ENCODE data around the gene CPHXL. TPM values are rescaled to one million over a fixed set of nuclear protein-coding genes. Genes with fewer than 3 reads are reported as not detected.

CPHXL gene
- total and polyA plus RNA-seq, 3 experiments from 2014 or later: not detected

DNA sequence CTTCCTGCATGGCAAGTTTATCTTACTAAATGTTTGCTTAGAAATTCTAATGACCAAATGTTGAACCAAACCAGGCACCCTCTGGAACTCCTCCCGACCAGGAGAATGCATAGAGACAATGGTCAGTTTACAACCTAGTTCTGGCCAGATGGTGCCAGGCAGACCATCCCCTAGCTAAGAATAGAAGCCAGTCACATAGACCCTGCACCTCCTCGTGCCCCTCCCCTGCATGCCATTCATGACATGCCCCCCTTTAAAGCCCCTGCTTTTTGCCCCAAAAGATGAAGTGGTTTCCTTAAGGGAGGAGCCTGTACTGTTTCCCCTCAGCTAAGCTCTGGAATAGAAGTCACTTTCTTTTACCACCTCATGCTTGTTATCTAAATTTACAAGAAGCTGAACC is 6.6 kb upstream of the CPHXL start:
- H3K27ac ChIP-seq (ENCODE audit: low read depth, low read length): no peak overlapping the region
- ChIA-PET CTCF (interaction anchor here (1.0 kb wide), 1 partner anchor 317 kb away, joined by 3 read pairs; no protein-coding TSS in a partner anchor), POLR2A (interaction anchor here (0.7 kb wide), 1 partner anchor 237 kb away, joined by 3 read pairs; no protein-coding TSS in a partner anchor)
- no peak overlapping the region for H3K4me3 ChIP-seq (ENCODE audit: low read length)
- H3K4me3 Mint-ChIP-seq: no peak overlapping the region
- H3K27me3 Mint-ChIP-seq: peaks cover 0 to 2% of the 10 kb centered on the region in 2 donors
- H3K4me1 ChIP-seq (ENCODE audit: insufficient read depth, low read length): no peaks in the 10 kb centered on the region
- H3K36me3 Mint-ChIP-seq: no peaks in the 10 kb centered on the region
- no peaks in the 10 kb centered on the region for H3K27me3 ChIP-seq (ENCODE audit: insufficient read depth, low read length, poor library complexity, severe bottlenecking)
- H3K4me1 Mint-ChIP-seq: no peaks in the 10 kb centered on the region
- no peaks in the 10 kb centered on the region for H3K36me3 ChIP-seq (ENCODE audit: insufficient read depth, low read length)
- H3K9me3 Mint-ChIP-seq: no peaks in the 10 kb centered on the region
- H3K27ac Mint-ChIP-seq: peak overlapping the region in 1 of 8 donors; percentile 30
- no peak for DNase-seq
- H3K9me3 ChIP-seq (ENCODE audit: low read length): no peaks in the 10 kb centered on the region

- Histone ChIP-seq H3K27ac (ENCODE audit: low read depth, low read length) (no peak overlapping the region), H3K36me3 (ENCODE audit: insufficient read depth, low read length) (no peaks in the 10 kb centered on the region), H3K9me3 (ENCODE audit: low read length) (no peaks in the 10 kb centered on the region), H3K27me3 (ENCODE audit: insufficient read depth, low read length, poor library complexity, severe bottlenecking) (no peaks in the 10 kb centered on the region), H3K4me1 (ENCODE audit: insufficient read depth, low read length) (no peaks in the 10 kb centered on the region), H3K4me3 (ENCODE audit: low read length) (no peak overlapping the region)
- ChIA-PET POLR2A (no interaction called here), CTCF (no interaction called here)
- Mint-ChIP-seq H3K4me1 (no peaks in the 10 kb centered on the region), H3K9me3 (peaks cover 0 to 2% (median 0%) of the 10 kb centered on the region in 5 donors), H3K27me3 (no peaks in the 10 kb centered on the region), H3K27ac (no peak overlapping the region), H3K36me3 (no peaks in the 10 kb centered on the region), H3K4me3 (no peak overlapping the region)
- no peak for DNase-seq
Measured at GRCh38 chr16:75727221-75727620, 931 bp upstream of the CPHXL start.

DNA sequence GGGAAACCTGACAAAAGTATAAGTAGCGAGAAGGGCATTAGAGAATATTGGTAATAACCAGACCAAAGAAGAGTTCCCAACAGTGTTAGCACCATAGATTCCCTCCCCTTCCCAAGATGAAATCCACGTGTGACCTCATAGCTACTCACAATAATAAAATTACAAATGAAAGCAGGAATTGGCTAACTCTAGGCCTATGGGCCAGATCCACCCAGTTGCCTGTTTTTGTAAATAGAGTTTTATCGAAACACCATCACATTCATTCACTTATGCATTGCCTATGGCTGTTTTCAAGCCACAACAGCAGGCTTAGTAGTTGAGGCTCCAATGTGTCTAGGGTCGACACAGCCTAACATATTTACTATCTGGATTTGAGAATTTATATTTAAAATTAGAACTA is 7.8 kb downstream of the CPHXL start:
- Mint-ChIP-seq H3K36me3 (peaks cover 0 to 16% (median 0%) of the 10 kb centered on the region in 3 donors), H3K27me3 (peaks cover 26 to 31% of the 10 kb centered on the region in 2 donors), H3K4me3 (no peak overlapping the region), H3K9me3 (peaks cover 0 to 15% (median 6%) of the 10 kb centered on the region in 5 donors), H3K4me1 (no peaks in the 10 kb centered on the region), H3K27ac (no peak overlapping the region)
- H3K4me1 ChIP-seq (ENCODE audit: insufficient read depth, low read length): no peaks in the 10 kb centered on the region
- ChIA-PET POLR2A (no interaction called here), CTCF (no interaction called here)
- H3K27me3 ChIP-seq (ENCODE audit: insufficient read depth, low read length, poor library complexity, severe bottlenecking): no peaks in the 10 kb centered on the region
- H3K36me3 ChIP-seq (ENCODE audit: insufficient read depth, low read length): no peaks in the 10 kb centered on the region
- H3K4me3 ChIP-seq (ENCODE audit: low read length): no peak overlapping the region
- no peaks in the 10 kb centered on the region for H3K9me3 ChIP-seq (ENCODE audit: low read length)
- DNase-seq: no peak
- H3K27ac ChIP-seq (ENCODE audit: low read depth, low read length): no peak overlapping the region

DNA sequence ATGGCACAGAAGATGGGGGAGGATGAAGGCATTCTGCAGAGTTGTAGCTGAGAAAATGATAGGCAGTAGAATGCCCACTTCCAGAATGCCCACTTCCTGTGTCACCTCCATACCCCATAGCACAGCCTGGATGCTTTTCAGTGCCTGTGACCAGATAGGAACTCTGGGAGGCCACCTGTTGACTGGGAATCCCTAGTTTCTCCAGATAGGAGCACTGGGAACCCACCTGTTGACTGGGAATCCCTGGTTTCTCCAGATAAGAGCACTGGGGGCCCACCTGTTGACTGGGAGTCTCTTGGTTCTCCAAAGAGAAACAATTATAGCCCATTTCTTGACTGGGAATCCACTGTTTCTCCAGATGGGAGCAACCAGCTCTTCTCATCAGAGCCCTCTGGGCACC is 11.6 kb downstream of the CPHXL start:
- Mint-ChIP-seq H3K9me3 (peaks cover 0 to 13% (median 9%) of the 10 kb centered on the region in 5 donors), H3K4me3 (no peak overlapping the region), H3K27me3 (peaks cover 26 to 28% of the 10 kb centered on the region in 2 donors), H3K36me3 (peaks cover 0 to 26% (median 5%) of the 10 kb centered on the region in 3 donors), H3K4me1 (no peaks in the 10 kb centered on the region), H3K27ac (no peak overlapping the region)
- no peaks in the 10 kb centered on the region for H3K36me3 ChIP-seq (ENCODE audit: insufficient read depth, low read length)
- ChIA-PET POLR2A (no interaction called here), CTCF (no interaction called here)
- H3K9me3 ChIP-seq (ENCODE audit: low read length): peaks cover 8% of the 10 kb centered on the region
- H3K27ac ChIP-seq (ENCODE audit: low read depth, low read length): no peak overlapping the region
- no peaks in the 10 kb centered on the region for H3K4me1 ChIP-seq (ENCODE audit: insufficient read depth, low read length)
- H3K4me3 ChIP-seq (ENCODE audit: low read length): no peak overlapping the region
- no peak for DNase-seq
- H3K27me3 ChIP-seq (ENCODE audit: insufficient read depth, low read length, poor library complexity, severe bottlenecking): no peaks in the 10 kb centered on the region

- H3K27ac Mint-ChIP-seq: no peak overlapping the region
- no peak overlapping the region for H3K4me3 ChIP-seq (ENCODE audit: low read length)
- peaks cover 8% of the 10 kb centered on the region for H3K9me3 ChIP-seq (ENCODE audit: low read length)
- no peak overlapping the region for H3K4me3 Mint-ChIP-seq
- H3K27me3 Mint-ChIP-seq: peaks cover 13 to 22% of the 10 kb centered on the region in 2 donors
- H3K36me3 Mint-ChIP-seq: peaks cover 0 to 19% (median 5%) of the 10 kb centered on the region in 3 donors
- CTCF ChIA-PET: no interaction called here
- no peaks in the 10 kb centered on the region for H3K27me3 ChIP-seq (ENCODE audit: insufficient read depth, low read length, poor library complexity, severe bottlenecking)
- H3K4me1 Mint-ChIP-seq: no peaks in the 10 kb centered on the region
- no peaks in the 10 kb centered on the region for H3K36me3 ChIP-seq (ENCODE audit: insufficient read depth, low read length)
- DNase-seq: no peak
- H3K9me3 Mint-ChIP-seq: peaks cover 0 to 15% (median 14%) of the 10 kb centered on the region in 5 donors
- no peaks in the 10 kb centered on the region for H3K4me1 ChIP-seq (ENCODE audit: insufficient read depth, low read length)
- POLR2A ChIA-PET: no interaction called here
- H3K27ac ChIP-seq (ENCODE audit: low read depth, low read length): no peak overlapping the region
Measured at GRCh38 chr16:75710344-75710743, 15.9 kb downstream of the CPHXL start.

DNA sequence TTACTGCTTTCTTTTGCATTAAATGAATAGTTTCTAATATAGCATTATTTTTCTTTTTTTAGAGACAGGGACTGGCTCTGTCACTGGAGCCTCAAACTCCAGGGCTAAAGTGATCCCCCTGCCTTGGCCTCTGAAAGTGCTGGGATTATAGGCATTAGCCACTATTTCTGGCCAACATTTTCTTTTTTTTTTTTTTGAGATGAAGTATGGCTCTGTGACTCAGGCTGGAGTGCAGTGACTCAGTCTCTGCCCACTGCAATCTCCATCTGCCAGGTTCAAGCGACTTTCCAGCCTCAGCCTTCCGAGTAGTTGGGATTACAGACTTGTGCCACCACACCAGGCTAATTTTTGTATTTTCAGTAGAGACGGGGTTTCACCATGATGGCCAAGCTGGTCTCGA is 23.0 kb downstream of the CPHXL start:
- no peaks in the 10 kb centered on the region for H3K36me3 ChIP-seq (ENCODE audit: insufficient read depth, low read length)
- Mint-ChIP-seq H3K27me3 (peaks cover 0 to 12% of the 10 kb centered on the region in 2 donors), H3K27ac (no peak overlapping the region), H3K4me3 (no peak overlapping the region), H3K36me3 (peaks cover 0 to under 1% (median 0%) of the 10 kb centered on the region in 3 donors), H3K4me1 (no peaks in the 10 kb centered on the region), H3K9me3 (no peaks in the 10 kb centered on the region)
- no peaks in the 10 kb centered on the region for H3K27me3 ChIP-seq (ENCODE audit: insufficient read depth, low read length, poor library complexity, severe bottlenecking)
- no peak overlapping the region for H3K27ac ChIP-seq (ENCODE audit: low read depth, low read length)
- H3K9me3 ChIP-seq (ENCODE audit: low read length): no peaks in the 10 kb centered on the region
- no peak for DNase-seq
- H3K4me1 ChIP-seq (ENCODE audit: insufficient read depth, low read length): no peaks in the 10 kb centered on the region
- ChIA-PET POLR2A (no interaction called here), CTCF (no interaction called here)
- H3K4me3 ChIP-seq (ENCODE audit: low read length): no peak overlapping the region

DNA sequence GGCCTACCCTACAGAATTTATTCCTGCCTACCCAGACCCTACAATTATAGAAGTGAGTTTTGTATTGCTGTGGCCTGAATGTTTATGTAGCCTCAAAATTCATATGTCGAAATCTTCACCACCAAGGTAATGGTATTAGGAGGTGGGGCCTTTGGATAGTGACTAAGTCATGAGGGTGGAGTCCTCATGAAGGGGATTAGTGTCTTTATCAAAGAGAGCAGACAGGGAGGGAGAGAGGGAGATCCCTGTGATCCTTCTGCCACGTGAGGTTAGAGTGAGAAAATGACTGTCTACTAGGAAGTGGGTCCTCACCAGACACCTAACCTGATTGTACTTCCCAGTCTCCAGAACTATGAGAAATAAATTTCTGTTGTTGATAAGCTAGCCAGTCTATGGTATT is 24.0 kb downstream of the CPHXL start:
- H3K27me3 ChIP-seq (ENCODE audit: insufficient read depth, low read length, poor library complexity, severe bottlenecking): no peaks in the 10 kb centered on the region
- Mint-ChIP-seq H3K27me3 (peaks cover 0 to 5% of the 10 kb centered on the region in 2 donors), H3K4me3 (no peak overlapping the region), H3K4me1 (no peaks in the 10 kb centered on the region), H3K27ac (no peak overlapping the region), H3K36me3 (no peaks in the 10 kb centered on the region), H3K9me3 (no peaks in the 10 kb centered on the region)
- no peaks in the 10 kb centered on the region for H3K9me3 ChIP-seq (ENCODE audit: low read length)
- ChIA-PET CTCF (no interaction called here), POLR2A (no interaction called here)
- no peak overlapping the region for H3K27ac ChIP-seq (ENCODE audit: low read depth, low read length)
- DNase-seq: no peak
- H3K36me3 ChIP-seq (ENCODE audit: insufficient read depth, low read length): no peaks in the 10 kb centered on the region
- no peak overlapping the region for H3K4me3 ChIP-seq (ENCODE audit: low read length)
- no peaks in the 10 kb centered on the region for H3K4me1 ChIP-seq (ENCODE audit: insufficient read depth, low read length)

GRCh38 chr16:75701361-75701760 is 24.9 kb downstream of the CPHXL start, which contains the start of gene DUXB:
Gene DUXB (minus strand): TSS chr16:75701461. CDS start chr16:75701418, 43 bp downstream.
- no peaks in the 10 kb centered on the region for H3K36me3 Mint-ChIP-seq
- ChIA-PET POLR2A (no interaction called here), CTCF (no interaction called here)
- H3K9me3 Mint-ChIP-seq: no peaks in the 10 kb centered on the region
- no peak within 1 kb of the TSS for H3K4me3 ChIP-seq (ENCODE audit: low read length)
- DNase-seq: no peak
- no peak within 1 kb of the TSS for H3K27ac Mint-ChIP-seq
- H3K4me1 ChIP-seq (ENCODE audit: insufficient read depth, low read length): no peaks in the 10 kb centered on the region
- H3K9me3 ChIP-seq (ENCODE audit: low read length): no peaks in the 10 kb centered on the region
- H3K27me3 ChIP-seq (ENCODE audit: insufficient read depth, low read length, poor library complexity, severe bottlenecking): no peaks in the 10 kb centered on the region
- no peak within 1 kb of the TSS for H3K27ac ChIP-seq (ENCODE audit: low read depth, low read length)
- H3K4me3 Mint-ChIP-seq: no peak within 1 kb of the TSS
- peaks cover 0 to 3% of the 10 kb centered on the region in 2 donors for H3K27me3 Mint-ChIP-seq
- H3K36me3 ChIP-seq (ENCODE audit: insufficient read depth, low read length): no peaks in the 10 kb centered on the region
- H3K4me1 Mint-ChIP-seq: no peaks in the 10 kb centered on the region

- peaks cover 0 to 4% (median 0%) of the 10 kb centered on the region in 3 donors for H3K36me3 Mint-ChIP-seq
Measured at GRCh38 chr16:75697571-75697970, 28.7 kb downstream of the CPHXL start.

More at GRCh38 chr16:75697571-75697970, 28.7 kb downstream of the CPHXL start:
- no peaks in the 10 kb centered on the region for H3K36me3 ChIP-seq (ENCODE audit: insufficient read depth, low read length)
- H3K4me3 ChIP-seq (ENCODE audit: low read length): no peak overlapping the region
- H3K9me3 ChIP-seq (ENCODE audit: low read length): no peaks in the 10 kb centered on the region
- no peaks in the 10 kb centered on the region for H3K9me3 Mint-ChIP-seq
- POLR2A ChIA-PET: no interaction called here
- no peak overlapping the region for H3K27ac ChIP-seq (ENCODE audit: low read depth, low read length)
- H3K4me1 ChIP-seq (ENCODE audit: insufficient read depth, low read length): no peaks in the 10 kb centered on the region
- H3K4me3 Mint-ChIP-seq: no peak overlapping the region
- no peak overlapping the region for H3K27ac Mint-ChIP-seq
- no peak for DNase-seq
- H3K27me3 Mint-ChIP-seq: no peaks in the 10 kb centered on the region
- no peaks in the 10 kb centered on the region for H3K27me3 ChIP-seq (ENCODE audit: insufficient read depth, low read length, poor library complexity, severe bottlenecking)
- CTCF ChIA-PET: no interaction called here
- no peaks in the 10 kb centered on the region for H3K4me1 Mint-ChIP-seq

Measured in CD8-positive, alpha-beta memory T cell (primary cell).